Measurements from ENCODE around the gene NCKAP5L.
"Not testable (repeated sequence)": the region's sequence is repeated elsewhere in the genome, so short reads cannot be mapped to it uniquely, and the experiment has no call there.

Gene NCKAP5L

DNA sequence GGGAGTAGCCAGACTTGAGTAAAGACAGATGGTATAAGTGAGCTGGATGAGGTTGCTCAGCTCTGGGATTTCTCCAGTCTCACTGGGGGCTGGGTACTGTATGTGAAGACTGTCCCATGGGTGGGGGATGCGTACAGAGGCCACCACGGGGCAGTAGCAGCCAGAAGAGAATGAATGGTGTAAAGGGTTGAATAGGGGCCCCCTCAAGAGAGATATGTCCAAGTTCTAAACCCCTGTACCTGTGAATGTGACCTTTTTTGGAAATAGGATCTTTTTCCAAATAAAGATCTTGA lies 36.5 kb upstream of the NCKAP5L start:
- no peak for DNase-seq (ENCODE audit: low read depth)

DNA sequence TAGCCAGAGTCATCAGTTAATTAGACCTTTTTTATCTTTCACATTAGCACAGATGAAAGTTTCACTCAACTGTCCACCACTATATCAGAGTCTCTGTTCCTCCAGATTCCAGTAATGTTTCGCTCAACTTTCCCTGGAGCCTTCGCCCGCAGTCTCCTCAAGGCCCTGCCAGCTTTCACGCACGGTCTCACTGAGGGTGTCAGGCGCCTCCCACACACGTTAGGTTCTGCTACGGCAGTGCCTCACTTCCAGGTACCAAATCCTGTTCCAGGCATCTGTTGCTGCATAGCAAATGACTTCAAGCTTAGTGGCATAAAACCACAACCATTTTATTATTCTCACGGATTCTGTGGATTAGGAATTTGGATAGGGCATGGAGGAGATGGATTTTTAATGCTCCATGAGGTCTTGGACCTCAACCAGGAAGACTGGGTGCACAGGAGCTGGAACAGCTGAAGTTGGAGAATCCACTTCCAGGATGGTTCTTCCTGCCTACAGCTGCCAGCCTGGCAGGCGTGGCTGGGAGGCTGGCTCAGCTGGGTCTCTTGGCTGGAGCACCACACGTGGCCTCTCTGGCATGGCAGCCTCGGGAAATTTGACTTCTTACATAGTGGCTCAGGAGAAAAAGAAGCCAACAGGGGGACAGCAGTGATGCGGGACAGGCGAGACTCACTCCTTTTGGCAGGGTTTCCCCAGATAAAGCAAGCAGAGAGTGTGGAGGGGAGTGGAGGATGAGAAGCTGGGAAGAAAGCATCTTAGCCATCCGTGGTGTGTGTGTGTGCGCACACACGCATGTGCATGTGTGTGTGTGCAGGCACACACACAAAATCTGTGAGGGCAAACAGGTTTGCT lies 36.0 kb upstream of the NCKAP5L start:
- no peak for DNase-seq (ENCODE audit: low read depth)

DNA sequence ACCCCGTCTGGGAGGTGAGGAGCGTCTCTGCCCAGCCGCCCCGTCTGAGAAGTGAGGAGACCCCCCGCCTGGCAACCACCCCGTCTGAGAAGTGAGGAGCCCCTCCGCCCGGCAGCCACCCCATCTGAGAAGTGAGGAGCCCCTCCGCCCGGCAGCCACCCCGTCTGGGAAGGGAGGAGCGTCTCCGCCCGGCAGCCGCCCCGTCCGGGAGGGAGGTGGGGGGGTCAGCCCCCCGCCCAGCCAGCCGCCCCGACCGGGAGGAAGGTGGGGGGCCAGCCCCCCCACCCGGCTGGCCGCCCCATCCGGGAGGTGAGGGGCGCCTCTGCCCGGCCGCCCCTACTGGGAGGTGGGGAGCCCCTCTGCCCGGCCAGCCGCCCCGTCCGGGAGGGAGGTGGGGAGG lies 32.7 kb upstream of the NCKAP5L start:
- DNase-seq (ENCODE audit: low read depth) = not testable (repeated sequence)

DNA sequence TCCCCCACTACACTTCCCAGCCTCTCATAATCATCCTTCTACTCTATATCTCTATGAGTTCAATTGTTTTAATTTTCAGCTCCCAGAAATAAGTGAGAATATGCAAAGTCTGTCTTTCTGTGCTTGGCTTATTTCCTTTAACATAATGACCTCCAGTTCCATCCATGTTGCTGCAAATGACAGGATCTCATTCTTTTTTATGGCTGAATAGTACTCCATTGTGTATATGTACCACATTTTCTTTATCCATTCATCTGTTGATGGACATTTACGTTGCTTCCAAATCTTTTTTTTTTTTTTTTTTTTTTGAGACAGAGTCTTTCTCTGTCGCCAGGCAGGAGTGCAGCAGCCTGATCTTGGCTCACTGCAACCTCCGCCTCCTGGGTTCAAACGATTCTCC lies 27.7 kb upstream of the NCKAP5L start:
- not testable (repeated sequence) for DNase-seq (ENCODE audit: low read depth)

DNA sequence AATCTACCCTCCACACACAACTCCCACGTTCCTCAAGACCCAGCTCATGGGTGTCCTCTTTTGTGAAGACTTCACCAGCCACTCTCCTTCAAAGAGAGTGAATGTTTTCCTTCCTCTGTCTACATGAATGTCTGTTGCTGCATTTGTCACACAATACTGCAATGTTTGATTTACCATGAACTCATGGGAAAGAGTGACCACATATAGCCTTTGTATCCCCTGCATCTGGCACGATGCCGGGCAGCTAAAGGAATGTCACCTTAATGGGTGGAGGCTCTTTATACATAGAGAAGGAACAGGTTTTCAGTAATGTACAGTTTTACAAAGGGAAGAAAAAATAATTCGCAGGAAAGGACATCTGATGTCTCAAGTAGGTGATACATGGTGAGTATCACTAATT lies 26.8 kb upstream of the NCKAP5L start:
- no peak for DNase-seq (ENCODE audit: low read depth)

DNA sequence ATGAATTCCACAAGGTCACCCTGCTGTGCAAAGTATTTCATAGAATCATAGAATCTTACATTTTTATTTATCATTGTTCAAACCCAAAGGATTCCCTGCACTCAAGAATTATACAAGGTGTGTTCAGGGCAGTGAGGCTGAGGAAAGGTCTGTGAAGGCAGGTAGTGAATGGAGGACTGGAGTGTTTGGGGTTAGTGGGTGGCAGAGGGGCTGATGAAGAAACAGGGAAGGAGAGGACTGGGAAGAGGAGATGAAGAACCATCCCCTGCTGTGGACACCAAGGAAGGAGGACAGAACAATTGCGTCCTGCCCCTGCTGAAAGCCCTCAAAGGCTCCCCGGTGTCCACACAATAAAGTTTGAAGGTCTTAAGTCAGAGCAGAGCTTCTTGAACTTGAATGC lies 25.5 kb upstream of the NCKAP5L start:
- DNase-seq (ENCODE audit: low read depth) = no peak

DNA sequence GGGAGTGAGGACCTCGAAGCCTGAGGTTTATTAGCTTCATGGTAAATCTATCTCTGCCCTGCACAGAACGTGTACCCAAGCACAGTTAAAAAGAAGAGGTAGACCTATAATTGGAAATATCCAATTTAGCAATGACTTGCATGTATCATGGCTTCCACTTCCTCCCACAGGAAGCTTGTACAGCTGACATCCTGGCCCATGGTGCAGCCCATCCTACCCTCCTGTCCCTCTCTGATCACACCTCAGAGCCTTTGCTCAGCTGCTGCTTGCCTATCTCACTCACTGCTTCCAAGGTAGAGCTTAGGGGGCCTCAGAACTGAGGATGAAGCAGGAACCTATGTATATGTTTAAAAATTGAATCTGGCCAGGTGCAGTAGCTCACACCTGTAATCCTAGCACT lies 18.9 kb upstream of the NCKAP5L start:
- DNase-seq (ENCODE audit: low read depth) = no peak

DNA sequence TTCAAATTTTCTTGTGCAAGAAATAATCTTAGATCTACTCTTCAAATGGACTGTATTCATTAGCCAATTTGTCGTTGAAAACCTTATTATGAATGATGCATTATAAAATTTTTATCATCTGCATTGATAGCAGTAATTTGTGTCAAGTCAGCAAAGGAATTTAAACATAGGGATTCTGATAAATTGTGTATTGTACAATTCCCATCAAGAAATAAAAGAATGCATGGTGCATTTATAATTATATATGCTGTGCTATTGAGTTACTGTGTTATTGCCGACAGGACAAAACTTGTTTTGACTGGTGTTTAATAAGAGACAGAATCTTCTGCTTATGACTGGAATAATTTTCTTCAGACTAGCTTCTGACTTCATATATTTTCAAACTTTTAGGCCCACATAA lies 17.8 kb upstream of the NCKAP5L start:
- no peak for DNase-seq (ENCODE audit: low read depth)

DNA sequence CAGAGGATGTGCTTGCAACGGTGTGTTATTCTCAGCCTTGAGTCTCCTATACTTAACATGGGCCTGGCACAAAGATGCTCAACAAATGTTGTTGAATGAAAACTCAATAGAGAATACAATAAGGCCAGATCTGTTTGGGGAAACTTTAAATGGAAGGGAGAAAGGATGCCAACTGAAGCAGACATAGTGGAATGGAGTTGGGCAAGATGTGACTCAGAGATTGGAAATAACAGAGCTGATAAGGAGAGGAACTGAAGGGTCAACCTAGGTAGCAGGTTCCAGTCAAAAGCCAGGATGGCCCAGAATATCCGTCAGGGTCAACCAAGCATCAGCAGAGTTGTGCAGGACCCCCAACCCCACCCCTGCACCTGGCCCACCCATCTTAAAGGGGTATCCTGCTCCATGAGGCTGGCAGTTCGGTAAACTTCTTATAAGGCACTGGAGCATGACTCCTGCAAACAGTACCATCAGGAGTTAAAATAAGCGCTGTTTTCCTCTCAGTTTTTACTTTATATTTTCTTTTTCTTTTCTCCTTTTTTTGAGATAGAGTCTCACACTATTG lies 15.7 kb upstream of the NCKAP5L start:
- DNase-seq (ENCODE audit: low read depth) = no peak

DNA sequence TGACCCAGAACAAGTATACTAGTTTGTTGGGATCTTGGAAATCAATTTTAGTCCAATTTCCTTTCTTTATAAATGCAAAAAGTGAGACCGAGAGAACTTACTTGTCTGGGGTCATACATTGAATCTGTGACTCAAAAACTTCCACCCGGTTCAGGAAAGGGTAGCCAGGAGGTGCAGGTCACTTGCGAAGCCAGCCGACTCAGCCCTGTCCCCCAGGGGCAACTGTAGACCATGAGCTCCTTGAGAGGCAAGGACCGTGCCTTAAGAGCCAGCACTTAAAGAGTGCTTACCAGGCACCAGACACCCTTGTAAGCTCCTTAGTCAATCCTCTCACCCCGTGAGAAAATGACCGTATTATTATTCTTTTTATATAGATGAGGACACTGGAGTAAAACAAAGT lies 15.2 kb upstream of the NCKAP5L start:
- no peak for DNase-seq (ENCODE audit: low read depth)

DNA sequence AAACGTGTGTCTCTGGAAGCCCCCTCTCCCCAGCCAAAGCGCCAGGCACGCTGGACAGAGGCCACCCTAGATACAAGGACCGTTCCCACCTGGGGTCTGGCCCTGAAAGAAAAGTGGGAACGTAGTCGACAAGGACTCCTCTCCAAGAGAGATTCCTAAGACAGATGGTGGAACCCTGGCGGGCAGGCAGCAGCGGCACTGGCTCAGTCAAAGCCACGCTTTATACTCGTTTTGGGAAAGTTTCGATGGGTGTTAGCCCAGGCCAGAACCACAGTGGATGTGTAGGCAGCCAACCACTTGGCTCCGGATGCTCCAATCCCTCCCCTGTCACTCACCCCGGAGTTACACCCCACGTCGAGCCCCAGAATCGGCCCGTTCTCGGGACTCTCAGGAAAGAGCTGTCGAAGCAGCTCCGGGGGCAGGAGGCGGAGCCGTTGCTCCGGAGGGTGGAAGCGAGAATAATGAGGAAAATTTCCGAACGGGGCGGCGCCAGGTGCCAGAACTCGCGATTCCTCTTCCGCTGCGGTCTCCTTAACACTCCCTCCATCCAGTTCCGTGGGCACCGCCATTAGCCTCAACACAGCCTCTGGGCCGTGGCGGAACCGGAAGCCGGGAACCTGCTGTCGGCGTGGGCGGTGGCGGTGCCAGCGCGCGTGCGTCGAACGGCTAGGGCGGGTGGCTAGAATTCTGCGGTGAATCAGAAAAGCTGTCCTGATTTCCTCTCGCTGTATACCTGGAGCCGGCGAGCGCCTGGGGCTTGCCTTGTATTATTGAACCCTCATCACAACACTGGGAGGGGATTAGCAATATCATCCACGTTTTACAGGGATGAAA lies 14.5 kb upstream of the NCKAP5L start, which contains the start of gene BCDIN3D:
TSS of gene BCDIN3D (minus strand) at position 588 of the 834 bp plus-strand sequence. CDS start at position 569, 19 bp downstream.
- peak; percentile 90 for DNase-seq (ENCODE audit: low read depth)

DNA sequence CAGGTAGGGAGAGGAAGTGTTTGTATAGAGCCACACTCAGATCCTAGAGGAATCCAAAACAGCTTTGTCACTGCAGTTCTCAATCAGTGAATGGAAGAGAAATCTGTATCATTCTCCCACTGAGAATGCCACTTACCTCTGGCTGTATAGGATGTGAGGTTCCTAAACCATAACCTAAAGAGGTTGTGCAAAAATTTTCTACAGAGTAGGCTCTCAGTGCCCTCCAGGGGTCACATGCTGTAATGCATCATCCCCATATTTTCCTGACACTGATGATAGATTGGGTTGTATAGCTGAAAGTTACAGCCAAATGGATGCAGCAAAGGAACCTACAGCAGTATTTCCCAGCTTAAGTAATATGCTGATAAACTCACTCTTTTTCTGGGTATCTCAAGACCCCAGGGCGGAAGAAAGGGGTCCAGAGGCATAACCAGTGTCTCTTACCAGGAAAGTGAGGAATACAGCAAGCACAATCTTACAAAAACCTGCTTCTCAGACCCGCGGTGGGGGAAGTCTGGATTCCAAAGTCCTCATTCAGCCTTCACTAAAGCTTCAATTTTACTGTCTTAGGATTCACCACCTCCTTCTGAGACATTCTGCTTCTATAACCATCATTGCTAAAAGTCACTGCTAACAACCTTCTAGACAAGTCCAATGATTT lies 10.9 kb upstream of the NCKAP5L start:
- DNase-seq (ENCODE audit: low read depth) = no peak

DNA sequence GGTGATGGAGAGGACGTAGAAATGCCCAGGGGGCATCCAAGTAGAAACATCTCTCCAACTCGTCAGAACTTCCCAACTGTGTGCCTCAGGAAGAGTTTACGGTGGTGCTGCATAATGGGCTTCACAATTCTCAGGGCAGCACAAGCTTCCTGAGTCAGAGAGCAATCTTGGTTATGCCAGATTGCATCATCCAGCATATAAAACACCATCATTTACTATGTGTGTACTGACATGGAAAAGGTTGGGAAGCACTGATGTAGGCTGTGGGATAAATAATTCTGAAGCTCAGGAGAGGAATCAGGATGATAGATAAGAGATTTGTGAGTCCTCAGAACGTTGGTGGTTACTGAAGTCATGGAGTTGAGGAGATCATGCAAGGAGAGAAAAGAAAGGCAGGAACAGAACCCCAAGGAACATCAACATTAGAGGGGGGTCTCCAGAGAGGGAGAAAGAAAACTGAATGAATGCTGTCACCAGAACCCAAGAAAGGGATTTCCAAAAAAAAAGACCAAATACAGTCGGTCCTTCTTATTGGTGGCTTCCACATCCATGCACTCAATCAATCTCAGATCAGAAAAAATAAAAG lies 4.7 kb upstream of the NCKAP5L start:
- no peak for DNase-seq (ENCODE audit: low read depth)

DNA sequence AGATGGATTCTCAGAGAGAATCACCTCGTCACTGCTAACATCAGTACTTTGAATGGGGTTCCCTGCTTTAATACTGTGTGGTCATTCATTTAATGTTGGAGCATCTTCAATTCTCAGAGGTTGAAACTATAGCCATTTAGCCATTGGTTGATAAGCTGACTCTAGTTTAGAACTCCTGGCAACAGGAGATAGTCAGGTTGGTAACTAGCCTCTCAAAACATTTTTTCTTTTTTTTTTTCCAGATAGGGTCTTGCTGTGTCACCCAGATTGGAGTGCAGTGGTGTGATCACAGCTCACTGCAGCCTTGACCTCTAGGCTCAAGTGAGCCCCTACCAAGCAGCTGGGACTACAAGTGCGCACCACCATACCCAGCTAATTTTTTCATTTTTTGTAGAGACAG lies 3.5 kb upstream of the NCKAP5L start:
- no peak for DNase-seq (ENCODE audit: low read depth)

DNA sequence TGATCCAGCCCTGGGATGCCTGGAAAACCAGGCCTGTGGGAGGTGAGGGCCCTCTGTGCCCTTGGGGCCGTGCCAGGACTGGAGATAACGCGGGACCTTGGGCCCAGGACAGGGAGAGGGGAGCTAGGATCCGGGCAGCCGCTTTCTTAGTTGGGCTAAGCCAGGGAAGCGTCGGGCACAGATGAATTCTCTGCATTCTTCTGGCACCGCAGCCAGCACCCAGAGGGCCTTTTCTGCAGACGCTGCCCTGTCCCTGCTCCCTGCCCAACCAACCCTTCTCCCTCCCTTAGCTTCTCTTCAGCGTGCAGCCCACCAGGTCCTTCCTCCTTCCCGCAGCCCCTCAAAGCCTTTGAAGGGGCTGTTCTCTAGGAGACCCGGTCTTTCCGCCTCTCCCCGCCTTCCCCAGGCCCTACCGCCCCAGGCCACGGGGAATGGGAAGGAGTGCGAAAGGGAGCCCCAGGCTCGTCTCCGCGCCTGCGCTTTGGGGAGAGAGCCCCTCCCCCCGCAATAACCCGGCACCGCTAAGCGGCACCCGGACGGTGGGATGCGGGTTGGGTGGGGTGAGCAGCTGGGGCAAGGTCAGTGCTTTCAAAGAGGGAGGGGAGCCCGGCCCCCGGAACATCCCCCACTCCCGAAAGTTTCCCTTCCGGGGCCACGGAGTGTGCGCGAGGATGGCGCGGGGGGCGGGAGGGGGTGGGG lies 663 bp downstream of the NCKAP5L start:
- no peak for DNase-seq (ENCODE audit: low read depth)

DNA sequence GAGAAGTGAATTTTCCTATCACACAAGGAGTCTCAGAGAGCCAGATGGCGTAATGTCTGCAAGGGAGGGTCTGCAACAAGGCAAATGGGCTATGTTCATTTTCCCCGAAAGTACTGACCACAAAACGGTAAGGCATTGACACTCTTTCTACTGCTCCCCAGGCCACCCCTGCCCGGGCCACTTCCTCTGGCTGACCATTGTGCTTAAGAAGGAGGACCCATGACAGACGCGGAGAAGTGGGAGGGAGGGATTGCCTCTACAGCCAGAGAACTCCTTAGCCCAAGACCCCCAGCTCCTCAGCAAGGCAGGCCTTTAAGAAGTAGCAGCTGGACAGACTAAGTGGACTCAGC lies 1.2 kb downstream of the NCKAP5L start:
- no peak for DNase-seq (ENCODE audit: low read depth)

DNA sequence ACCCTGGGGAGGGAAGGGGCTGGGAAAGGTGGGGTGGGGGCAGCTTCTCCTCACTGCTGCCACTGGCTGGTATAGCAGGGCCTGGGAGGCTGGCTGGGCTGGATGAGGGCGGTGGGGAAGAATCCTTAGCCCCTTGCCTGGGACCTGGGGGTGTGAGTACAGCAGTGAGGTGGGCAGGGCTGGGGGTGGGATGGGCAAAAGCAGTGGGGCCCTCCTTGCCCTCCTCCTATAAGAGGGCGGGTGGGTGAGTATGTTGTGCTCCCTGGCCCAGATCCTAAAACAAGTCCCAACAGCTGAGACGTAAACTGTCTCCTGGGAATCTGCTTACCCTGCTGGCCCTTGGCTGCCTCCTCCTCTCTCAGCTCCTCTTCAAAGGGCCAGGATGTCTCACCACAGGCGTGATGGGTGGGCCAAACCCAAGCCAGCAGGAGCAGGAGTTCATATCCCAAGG lies 2.2 kb downstream of the NCKAP5L start:
- DNase-seq (ENCODE audit: low read depth) = no peak

DNA sequence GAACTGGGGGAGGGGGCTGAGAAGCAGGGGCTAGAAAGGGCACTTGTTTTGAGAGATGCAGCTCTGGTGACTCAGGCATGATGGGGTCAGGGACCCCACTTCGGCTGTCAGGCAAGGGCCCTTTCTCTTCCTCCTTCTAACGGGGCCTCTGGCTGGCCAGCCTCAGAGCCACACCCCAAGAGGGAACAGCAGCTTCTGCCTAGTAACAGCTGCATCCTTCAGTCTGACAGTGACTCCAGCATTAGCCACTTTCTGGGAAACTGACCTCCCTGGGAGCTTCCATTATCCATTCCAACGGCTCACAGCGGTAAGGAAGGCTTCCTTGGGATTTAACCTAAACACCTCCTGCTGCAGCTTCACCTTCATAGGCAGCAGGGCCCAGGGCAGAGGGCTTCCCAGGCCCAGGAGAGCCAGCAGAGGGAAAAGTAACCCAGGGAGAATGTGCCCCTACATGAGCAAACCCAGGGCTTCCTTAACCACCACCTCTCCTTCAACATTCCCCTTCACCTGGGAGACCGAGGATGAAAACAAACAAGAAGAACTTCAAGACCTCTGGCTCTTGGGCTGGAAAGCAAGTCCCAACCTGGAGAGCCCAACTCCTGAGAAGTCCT lies 2.7 kb downstream of the NCKAP5L start:
- no peak for DNase-seq (ENCODE audit: low read depth)

DNA sequence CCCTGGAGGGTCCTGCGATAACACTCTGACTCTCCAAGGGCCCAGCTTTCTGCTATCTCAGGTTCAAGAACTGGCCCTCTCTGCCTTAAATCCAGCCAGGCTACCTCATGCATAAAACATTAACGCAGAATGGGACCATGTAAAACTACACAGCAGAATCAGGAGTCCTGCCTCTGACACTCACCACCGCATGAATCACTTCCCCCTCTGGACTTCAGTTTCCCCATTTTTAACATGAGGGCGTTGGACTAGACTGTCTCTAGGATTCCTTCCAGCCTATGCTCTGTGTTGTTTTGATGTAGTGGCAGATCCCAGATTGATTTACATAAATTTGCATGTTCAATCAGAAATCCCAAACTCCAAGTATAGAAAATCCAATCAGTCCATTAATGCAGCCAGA lies 3.3 kb downstream of the NCKAP5L start:
- DNase-seq (ENCODE audit: low read depth) = no peak

DNA sequence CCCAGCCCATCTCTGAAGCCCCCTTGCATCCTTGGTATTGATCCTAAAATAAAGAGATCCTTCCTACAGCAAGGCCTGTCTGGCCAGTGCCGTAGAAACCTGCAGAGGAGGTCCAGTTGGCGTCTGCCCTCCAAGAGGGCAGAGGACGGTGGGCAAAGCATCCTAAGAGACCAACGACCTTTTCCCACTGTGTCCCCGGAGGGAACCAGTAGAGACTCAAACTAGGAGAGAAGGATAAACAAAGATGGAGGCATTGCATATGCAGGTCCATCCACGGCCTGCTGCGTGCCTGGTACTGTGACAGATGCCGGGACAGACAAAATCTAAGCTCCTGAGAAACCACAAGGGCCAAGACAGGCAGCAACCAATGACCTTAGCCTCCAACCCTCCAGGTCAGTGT lies 3.8 kb downstream of the NCKAP5L start:
- no peak for DNase-seq (ENCODE audit: low read depth)

DNA sequence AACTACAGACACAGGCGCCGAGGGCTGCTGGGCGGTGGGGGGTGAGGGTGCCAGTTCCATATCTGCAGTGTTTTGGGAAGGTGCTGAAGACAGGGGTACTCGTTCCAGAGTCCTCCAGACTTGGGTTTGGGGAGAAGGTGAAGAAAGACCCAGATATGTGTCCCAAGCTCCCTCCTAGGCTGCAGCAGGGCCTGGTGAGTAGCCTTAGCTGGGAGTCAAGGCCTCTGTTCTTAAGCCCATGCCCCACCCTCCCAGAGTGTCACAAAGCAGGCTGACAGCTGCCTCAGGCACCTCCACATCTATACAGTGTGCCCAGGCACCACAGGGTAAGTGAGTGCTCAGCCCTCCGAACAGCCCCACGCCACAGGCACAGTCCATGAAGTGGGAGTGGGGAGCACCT lies 4.3 kb downstream of the NCKAP5L start:
- no peak for DNase-seq (ENCODE audit: low read depth)
